KMS-11 (cell line): ENCODE data around the gene GUCY1A1.

Source experiments
- H2AFZ ChIP-seq: fragments of 200-600 bp; sonication (generic); 2 replicates; pipeline ENCODE4 v1.6.1; 2016; ENCODE audit warnings: antibody characterized with exemption, mixed run types, low read depth
- H3K27ac ChIP-seq: fragments of 200-600 bp; sonication (generic); 2 replicates; pipeline ENCODE4 v1.6.1; 2016; ENCODE audit warnings: mild to moderate bottlenecking, mixed run types
- H3K27me3 ChIP-seq: fragments of 200-600 bp; sonication (generic); 2 replicates; pipeline ENCODE4 v1.6.1; 2017; ENCODE audit warnings: mild to moderate bottlenecking, low read depth, mixed run types, moderate library complexity; ENCODE audit not compliant: insufficient read depth
- H3K36me3 ChIP-seq: fragments of 200-600 bp; sonication (generic); 2 replicates; pipeline ENCODE4 v1.6.1; 2017; ENCODE audit warnings: mild to moderate bottlenecking, mixed run types; ENCODE audit not compliant: insufficient read depth
- H3K4me1 ChIP-seq: fragments of 200-600 bp; sonication (generic); 2 replicates; pipeline ENCODE4 v1.6.1; 2016; ENCODE audit warnings: mild to moderate bottlenecking, low read depth, mixed run types; ENCODE audit not compliant: poor library complexity, severe bottlenecking
- H3K4me2 ChIP-seq: fragments of 200-600 bp; sonication (generic); 2 replicates; pipeline ENCODE4 v1.7.0; 2016; ENCODE audit warnings: mild to moderate bottlenecking, mixed run types
- H3K4me3 ChIP-seq: fragments of 200-600 bp; sonication (generic); IDR thresholded peaks from 2 replicates; pipeline ENCODE4 v1.6.1; 2017; ENCODE audit warnings: low read depth, low read length, mixed read lengths; ENCODE audit not compliant: insufficient read depth
- H3K79me2 ChIP-seq: fragments of 200-600 bp; sonication (generic); 2 replicates; pipeline ENCODE4 v1.6.1; 2016; ENCODE audit warnings: low read depth, mixed run types; ENCODE audit not compliant: insufficient read depth
- H3K9ac ChIP-seq: fragments of 200-600 bp; sonication (generic); 2 replicates; pipeline ENCODE4 v1.6.1; 2016; ENCODE audit warnings: mild to moderate bottlenecking, mixed run types
- H4K20me1 ChIP-seq: fragments of 200-600 bp; sonication (generic); 2 replicates; pipeline ENCODE4 v1.6.1; 2016; ENCODE audit warnings: mild to moderate bottlenecking, mixed run types; ENCODE audit not compliant: insufficient read depth
- CTCF ChIP-seq: fragments of 200-600 bp; sonication (generic); conservative IDR thresholded peaks from 2 replicates; pipeline ENCODE4 v1.6.1; 2017; ENCODE audit warnings: low read depth, mild to moderate bottlenecking, antibody characterized with exemption, low read length, moderate library complexity, mixed read lengths

GUCY1A1 gene

DNA sequence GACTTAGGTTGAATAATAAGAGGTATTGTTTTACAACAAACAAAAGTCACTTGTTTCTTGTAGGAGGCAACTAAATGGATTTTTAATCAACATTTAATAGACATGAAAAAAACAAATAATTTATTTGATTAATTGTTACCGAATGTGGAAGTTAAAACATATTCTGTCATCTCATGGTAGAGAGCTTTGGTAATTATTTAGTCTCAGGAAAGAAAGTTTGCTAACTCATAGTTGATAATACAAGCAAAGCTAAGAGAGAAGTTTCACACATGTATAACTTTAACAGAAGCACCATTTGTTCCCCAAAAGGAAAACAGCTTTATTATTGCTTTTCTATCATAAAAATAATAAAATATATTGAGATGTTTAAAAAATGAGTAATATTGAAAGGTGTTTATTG is 44.9 kb downstream of the GUCY1A1 start:
- Histone ChIP-seq H3K4me1 (no peaks in the 10 kb centered on the region), H4K20me1 (no peaks in the 10 kb centered on the region), H3K36me3 (peaks cover 10% of the 10 kb centered on the region; the same call in 1 of the 2 replicates), H3K79me2 (no peaks in the 10 kb centered on the region), H2AFZ (no peak overlapping the region), H3K27me3 (no peaks in the 10 kb centered on the region), H3K4me2 (no peak overlapping the region), H3K27ac (no peak overlapping the region), H3K4me3 (no peak overlapping the region), H3K9ac (no peak overlapping the region)
- no peak for TF ChIP-seq CTCF

- Histone ChIP-seq H4K20me1 (no peaks in the 10 kb centered on the region), H3K27me3 (no peaks in the 10 kb centered on the region), H2AFZ (no peak overlapping the region), H3K79me2 (no peaks in the 10 kb centered on the region), H3K27ac (no peak overlapping the region), H3K4me2 (no peak overlapping the region), H3K36me3 (peaks cover 18% of the 10 kb centered on the region; the same call in 1 of the 2 replicates), H3K4me3 (no peak overlapping the region), H3K4me1 (no peaks in the 10 kb centered on the region), H3K9ac (no peak overlapping the region)
- TF ChIP-seq CTCF = no peak
Observed at GRCh38 chr4:155712846-155713245, 46.2 kb downstream of the GUCY1A1 start.

DNA sequence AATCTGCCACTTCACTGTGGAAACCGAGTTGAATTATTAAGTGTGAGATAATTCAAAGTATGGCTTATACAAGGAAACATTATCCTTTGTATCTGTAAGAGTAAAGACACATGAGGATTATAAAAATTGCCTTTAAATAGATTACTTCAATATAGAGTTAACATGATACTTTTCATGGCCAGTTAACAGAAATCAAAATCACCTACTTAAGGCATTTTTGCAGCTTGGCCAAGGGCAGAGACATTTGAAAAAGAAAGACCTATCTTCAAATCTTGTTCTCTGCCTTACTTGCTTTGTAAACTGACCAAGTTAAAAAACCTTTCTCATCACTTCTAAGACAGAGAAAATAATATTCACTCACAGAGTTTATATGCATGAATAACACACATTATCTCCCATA is 47.3 kb downstream of the GUCY1A1 start:
- no peak overlapping the region for H3K27ac ChIP-seq
- TF ChIP-seq CTCF = no peak
- no peak overlapping the region for H3K9ac ChIP-seq
- no peak overlapping the region for H2AFZ ChIP-seq
- H4K20me1 ChIP-seq = no peaks in the 10 kb centered on the region
- no peak overlapping the region for H3K4me2 ChIP-seq
- H3K36me3 ChIP-seq = peaks cover 20% of the 10 kb centered on the region; the same call in 1 of the 2 replicates
- H3K4me3 ChIP-seq = no peak overlapping the region
- no peaks in the 10 kb centered on the region for H3K79me2 ChIP-seq
- no peaks in the 10 kb centered on the region for H3K4me1 ChIP-seq
- H3K27me3 ChIP-seq = no peaks in the 10 kb centered on the region

- H3K27ac ChIP-seq = no peak overlapping the region
- H2AFZ ChIP-seq = no peak overlapping the region
- H3K9ac ChIP-seq = no peak overlapping the region
- H3K36me3 ChIP-seq = peaks cover 8% of the 10 kb centered on the region; the same call in 1 of the 2 replicates
- no peaks in the 10 kb centered on the region for H3K4me1 ChIP-seq
- 0 out of 2 replicates have a peak, but pooled peaks cover 3% of the 10 kb centered on the region for H3K79me2 ChIP-seq
- H3K27me3 ChIP-seq = no peaks in the 10 kb centered on the region
- no peak overlapping the region for H3K4me3 ChIP-seq
- TF ChIP-seq CTCF = no peak
- H3K4me2 ChIP-seq = no peak overlapping the region
- H4K20me1 ChIP-seq = no peaks in the 10 kb centered on the region
Observed at GRCh38 chr4:155722336-155722735, 55.7 kb downstream of the GUCY1A1 start.
